Calu3 (cell line): ENCODE data around the gene GRAMD2B. TPM values are rescaled to one million over a fixed set of nuclear protein-coding genes. Genes with fewer than 3 reads are reported as not detected.

ENCODE experiments used
- BruUV-seq: library from RNA; stranded (reverse); fragments of 400-500 nt; replicated peaks from 2 replicates; lab custom pipeline; 2021; lab: Mats Ljungman, UMichigan
- CTCF ChIA-PET: fragments of 300-600 bp; sonication (Branson Sonifier 250); formaldehyde crosslinking; loops from one replicate; lab custom pipeline; 2022; ENCODE audit warnings: antibody characterized with exemption; lab: Charles Lee
- DNase-seq: peaks from one replicate; pipeline ENCODE4 v3.0.0; 2022
- H3K27ac Mint-ChIP-seq: one replicate; pipeline ENCODE4 v1.8.0; 2022; ENCODE audit warnings: mixed read lengths; ENCODE audit not compliant: unreplicated experiment
- H3K27me3 Mint-ChIP-seq: one replicate; pipeline ENCODE4 v1.8.0; 2022; ENCODE audit warnings: mixed read lengths; ENCODE audit not compliant: unreplicated experiment
- H3K36me3 Mint-ChIP-seq: one replicate; pipeline ENCODE4 v1.8.0; 2022; ENCODE audit warnings: mild to moderate bottlenecking, moderate library complexity, mixed read lengths; ENCODE audit not compliant: insufficient read depth, unreplicated experiment
- H3K4me1 Mint-ChIP-seq: one replicate; pipeline ENCODE4 v1.8.0; 2022; ENCODE audit warnings: mild to moderate bottlenecking, low read depth, mixed read lengths; ENCODE audit not compliant: unreplicated experiment
- H3K4me3 Mint-ChIP-seq: one replicate; pipeline ENCODE4 v1.8.0; 2022; ENCODE audit warnings: mild to moderate bottlenecking, low read depth, moderate library complexity, mixed read lengths; ENCODE audit not compliant: unreplicated experiment
- H3K9me3 Mint-ChIP-seq: one replicate; pipeline ENCODE4 v1.8.0; 2022; ENCODE audit warnings: low read depth, mixed read lengths; ENCODE audit not compliant: unreplicated experiment
- CTCF ChIP-seq: fragments of 200-600 bp; IDR thresholded peaks from one replicate; pipeline ENCODE4 v1.8.0; 2022; ENCODE audit warnings: antibody characterized with exemption; ENCODE audit not compliant: unreplicated experiment
- intact Hi-C: fragments of 100-400 bp; cut with micrococcal nuclease; formaldehyde crosslinking; loops from one replicate; pipeline ENCODE4 v1.10.0; 2022; ENCODE audit not compliant: unreplicated experiment
- total RNA-seq: library from RNA; stranded (reverse); gene quantifications from 2 replicates; pipeline ENCODE4 v1.2.3, GENCODE V29; 2022

The GRAMD2B gene
- total RNA-seq, 1 experiment from 2014 or later, result 23.0 TPM

- no TSS peak for BruUV-seq
- intact Hi-C loops, result no loop called here
- H3K27ac Mint-ChIP-seq, result no peak overlapping the region
- no peaks in the 10 kb centered on the region for H3K4me1 Mint-ChIP-seq
- CTCF ChIA-PET, result no interaction called here
- DNase-seq, result no peak
- TF ChIP-seq CTCF, result no peak
- H3K4me3 Mint-ChIP-seq, result no peak overlapping the region
- H3K9me3 Mint-ChIP-seq, result no peaks in the 10 kb centered on the region
- no peaks in the 10 kb centered on the region for H3K27me3 Mint-ChIP-seq
- H3K36me3 Mint-ChIP-seq, result no peaks in the 10 kb centered on the region
Observed at GRCh38 chr5:126520593-126520953, 97.4 kb downstream of the GRAMD2B start.

GRCh38 chr5:126521130-126521529, 97.9 kb downstream of the GRAMD2B start:
- no TSS peak for BruUV-seq
- no peak overlapping the region for H3K27ac Mint-ChIP-seq
- CTCF ChIA-PET, result interaction anchor here (1.0 kb wide), 1 partner anchor 13 kb away, joined by 3 read pairs; no protein-coding TSS in a partner anchor

GRCh38 chr5:126523818-126524510, 100.8 kb downstream of the GRAMD2B start:
- no TSS peak for BruUV-seq
- no peaks in the 10 kb centered on the region for H3K27me3 Mint-ChIP-seq
- intact Hi-C loops, result no loop called here
- CTCF ChIA-PET, result interaction anchor here (0.7 kb wide), 1 partner anchor 1037 kb away, joined by 5 read pairs; no protein-coding TSS in a partner anchor
- no peak for TF ChIP-seq CTCF
- no peaks in the 10 kb centered on the region for H3K36me3 Mint-ChIP-seq
- DNase-seq, result no peak
- H3K4me1 Mint-ChIP-seq, result no peaks in the 10 kb centered on the region
- H3K4me3 Mint-ChIP-seq, result no peak overlapping the region
- H3K27ac Mint-ChIP-seq, result no peak overlapping the region
- no peaks in the 10 kb centered on the region for H3K9me3 Mint-ChIP-seq

More at GRCh38 chr5:126521130-126521529, 97.9 kb downstream of the GRAMD2B start:
- H3K4me1 Mint-ChIP-seq, result no peaks in the 10 kb centered on the region
- H3K27me3 Mint-ChIP-seq, result no peaks in the 10 kb centered on the region
- DNase-seq, result no peak
- no peaks in the 10 kb centered on the region for H3K9me3 Mint-ChIP-seq
- no peaks in the 10 kb centered on the region for H3K36me3 Mint-ChIP-seq
- TF ChIP-seq CTCF, result no peak
- intact Hi-C loops, result no loop called here
- H3K4me3 Mint-ChIP-seq, result no peak overlapping the region

- CTCF ChIA-PET, result no interaction called here
- peak; percentile 16 for DNase-seq
- no peaks in the 10 kb centered on the region for H3K9me3 Mint-ChIP-seq
- no peaks in the 10 kb centered on the region for H3K36me3 Mint-ChIP-seq
- no peak for TF ChIP-seq CTCF
- H3K4me3 Mint-ChIP-seq, result no peak overlapping the region
- no peaks in the 10 kb centered on the region for H3K27me3 Mint-ChIP-seq
- BruUV-seq, result no TSS peak
- intact Hi-C loops, result no loop called here
- peak overlapping the region; percentile 38 for H3K27ac Mint-ChIP-seq
- H3K4me1 Mint-ChIP-seq, result no peaks in the 10 kb centered on the region
Observed at GRCh38 chr5:126525630-126526245, 102.5 kb downstream of the GRAMD2B start.
